ENCODE data around the gene BTBD9. TPM values are rescaled to one million over a fixed set of nuclear protein-coding genes. Genes with fewer than 3 reads are reported as not detected.

The BTBD9 gene
- total RNA-seq, 1 donor from 2014 or later = 18.1 TPM

- H3K27ac Mint-ChIP-seq (ENCODE audit: unreplicated experiment) = no peak overlapping the region
- H3K4me3 Mint-ChIP-seq (ENCODE audit: unreplicated experiment) = no peak overlapping the region
- TF ChIP-seq CTCF (IDR thresholded peaks at IDR 0.05) = no peak
- peaks cover 22% of the 10 kb centered on the region for H3K36me3 Mint-ChIP-seq (ENCODE audit: unreplicated experiment)
- H3K27me3 Mint-ChIP-seq (ENCODE audit: unreplicated experiment) = no peaks in the 10 kb centered on the region
- DNase-seq (ENCODE audit: extremely low spot score, unreplicated experiment) = no peak
- H3K4me1 Mint-ChIP-seq (ENCODE audit: unreplicated experiment) = peaks cover 17% of the 10 kb centered on the region
- no peaks in the 10 kb centered on the region for H3K9me3 Mint-ChIP-seq (ENCODE audit: unreplicated experiment)
These were observed 485.9 kb downstream of the BTBD9 start for GRCh38 chr6:38153798-38154345.

- Mint-ChIP-seq H3K27ac (ENCODE audit: unreplicated experiment) (no peak overlapping the region), H3K9me3 (ENCODE audit: unreplicated experiment) (no peaks in the 10 kb centered on the region), H3K4me1 (ENCODE audit: unreplicated experiment) (peaks cover 17% of the 10 kb centered on the region), H3K27me3 (ENCODE audit: unreplicated experiment) (no peaks in the 10 kb centered on the region), H3K4me3 (ENCODE audit: unreplicated experiment) (no peak overlapping the region), H3K36me3 (ENCODE audit: unreplicated experiment) (peaks cover 22% of the 10 kb centered on the region)
- TF ChIP-seq CTCF (IDR thresholded peaks at IDR 0.05) = no peak
- DNase-seq (ENCODE audit: extremely low spot score, unreplicated experiment) = no peak
These were observed 486.5 kb downstream of the BTBD9 start for GRCh38 chr6:38153076-38153797.

GRCh38 chr6:38152620-38153019 lies 487.1 kb downstream of the BTBD9 start:
- Mint-ChIP-seq H3K27me3 (ENCODE audit: unreplicated experiment) (no peaks in the 10 kb centered on the region), H3K9me3 (ENCODE audit: unreplicated experiment) (no peaks in the 10 kb centered on the region), H3K4me3 (ENCODE audit: unreplicated experiment) (no peak overlapping the region), H3K4me1 (ENCODE audit: unreplicated experiment) (peaks cover 17% of the 10 kb centered on the region), H3K36me3 (ENCODE audit: unreplicated experiment) (peaks cover 19% of the 10 kb centered on the region), H3K27ac (ENCODE audit: unreplicated experiment) (no peak overlapping the region)
- no peak for DNase-seq (ENCODE audit: extremely low spot score, unreplicated experiment)
- TF ChIP-seq CTCF (IDR thresholded peaks at IDR 0.05) = no peak

GRCh38 chr6:38151580-38152500 lies 487.9 kb downstream of the BTBD9 start:
- no peak for TF ChIP-seq CTCF (IDR thresholded peaks at IDR 0.05)
- no peak for DNase-seq (ENCODE audit: extremely low spot score, unreplicated experiment)
- H3K27ac Mint-ChIP-seq (ENCODE audit: unreplicated experiment) = no peak overlapping the region

More at GRCh38 chr6:38151580-38152500, 487.9 kb downstream of the BTBD9 start:
- H3K4me3 Mint-ChIP-seq (ENCODE audit: unreplicated experiment) = no peak overlapping the region
- H3K4me1 Mint-ChIP-seq (ENCODE audit: unreplicated experiment) = peaks cover 20% of the 10 kb centered on the region
- peaks cover 19% of the 10 kb centered on the region for H3K36me3 Mint-ChIP-seq (ENCODE audit: unreplicated experiment)
- H3K9me3 Mint-ChIP-seq (ENCODE audit: unreplicated experiment) = no peaks in the 10 kb centered on the region
- H3K27me3 Mint-ChIP-seq (ENCODE audit: unreplicated experiment) = no peaks in the 10 kb centered on the region

Data from osteocyte (in vitro differentiated cells).